CD4-positive, alpha-beta T cell (primary cell): ENCODE measurements around the gene CD300LB. TPM values are rescaled to one million over a fixed set of nuclear protein-coding genes. Genes with fewer than 3 reads are reported as not detected.

Experiments
- ATAC-seq: fragments of 200-7000 bp; cut with Tn5 transposase; one replicate; pipeline ENCODE4 v1.10.0; 2022; ENCODE audit warnings: mild to moderate bottlenecking; ENCODE audit not compliant: poor library complexity
- CTCF ChIA-PET: fragments of 350-600 bp; sonication (Branson Sonifier 250); formaldehyde crosslinking; loops from one replicate; lab custom pipeline; 2021; ENCODE audit warnings: antibody characterized with exemption, inconsistent platforms; lab: Charles Lee
- POLR2A ChIA-PET: fragments of 350-600 bp; sonication (Branson Sonifier 250); formaldehyde crosslinking; loops from one replicate; lab custom pipeline; 2021; ENCODE audit warnings: antibody characterized with exemption, inconsistent platforms; lab: Charles Lee
- DNase-seq, 14 experiments: peaks; one replicate each; pipeline ENCODE4 v3.0.0-alpha.2; 2013 to 2020; ENCODE audit warnings: mixed read lengths in 2 of 14
- H3K27ac ChIP-seq, 2 donors: one replicate each; pipeline versions ENCODE4 v1.5.1 to v1.7.0; 2013; ENCODE audit warnings: low read length in 2 of 2, low read depth in 1 of 2, mild to moderate bottlenecking in 1 of 2
- H3K27me3 ChIP-seq, 2 experiments: 1 replicate in 1 of 2; 2 replicates in 1 of 2; pipeline versions ENCODE4 v1.6.1 to v1.7.0; 2013; ENCODE audit warnings: low read length in 2 of 2, control low read depth in 1 of 2, mild to moderate bottlenecking in 1 of 2, moderate library complexity in 1 of 2; ENCODE audit not compliant: insufficient read depth in 2 of 2, control insufficient read depth in 1 of 2
- H3K36me3 ChIP-seq: one replicate; pipeline ENCODE4 v1.6.1; 2013; ENCODE audit warnings: low read length, control low read depth; ENCODE audit not compliant: insufficient read depth
- H3K4me1 ChIP-seq: one replicate; pipeline ENCODE4 v1.6.1; 2013; ENCODE audit warnings: low read length, control low read depth; ENCODE audit not compliant: insufficient read depth
- H3K4me3 ChIP-seq: one replicate; pipeline ENCODE4 v1.5.1; 2013; ENCODE audit warnings: mild to moderate bottlenecking, low read length, moderate library complexity
- H3K9me3 ChIP-seq, 2 experiments: 1 replicate in 1 of 2; 2 replicates in 1 of 2; pipeline versions ENCODE4 v1.6.1 to v1.7.0; 2013; ENCODE audit warnings: low read length in 2 of 2, mild to moderate bottlenecking in 2 of 2, control low read depth in 1 of 2, moderate library complexity in 1 of 2; ENCODE audit not compliant: control insufficient read depth in 1 of 2, insufficient read depth in 1 of 2
- H3K27ac Mint-ChIP-seq: one replicate; pipeline ENCODE4 v1.8.0; 2020; ENCODE audit warnings: mixed read lengths
- H3K27me3 Mint-ChIP-seq: one replicate; pipeline ENCODE4 v1.8.0; 2021; ENCODE audit warnings: mixed read lengths
- H3K36me3 Mint-ChIP-seq: one replicate; pipeline ENCODE4 v1.8.0; 2021; ENCODE audit warnings: low read depth, mixed read lengths
- H3K4me1 Mint-ChIP-seq: one replicate; pipeline ENCODE4 v1.8.0; 2021; ENCODE audit warnings: low read depth, mixed read lengths
- H3K4me3 Mint-ChIP-seq: one replicate; pipeline ENCODE4 v1.8.0; 2020; ENCODE audit warnings: mild to moderate bottlenecking, mixed read lengths
- H3K9me3 Mint-ChIP-seq: one replicate; pipeline ENCODE4 v1.8.0; 2020; ENCODE audit warnings: mixed read lengths
- CTCF ChIP-seq: fragments of 200-600 bp; IDR thresholded peaks from one replicate; pipeline ENCODE4 v1.8.0; 2022; ENCODE audit warnings: antibody characterized with exemption, mild to moderate bottlenecking
- intact Hi-C, 2 experiments: fragments of 100-400 bp; cut with DNase I in 1 of 2; cut with micrococcal nuclease in 1 of 2; formaldehyde crosslinking; loops; one replicate each; pipeline versions ENCODE4 v1.15.1 to v1.9.0; 2023 to 2025; cut with DNase I, micrococcal nuclease
- total RNA-seq, 174 experiments: library from RNA in 2 of 174; stranded (reverse) in 2 of 174; gene quantifications; one replicate each; pipeline ENCODE4 v1.2.3 and lab custom pipeline; 2021 to 2026

The CD300LB gene
- total RNA-seq, 2 experiments from 2014 or later: 0.36 to 0.56 TPM

GRCh38 chr17:74542727-74543383 is 11.6 kb upstream of the CD300LB start:
- Mint-ChIP-seq H3K4me3 (no peak overlapping the region), H3K27me3 (no peaks in the 10 kb centered on the region), H3K9me3 (no peaks in the 10 kb centered on the region), H3K36me3 (no peaks in the 10 kb centered on the region), H3K4me1 (peaks cover under 1% of the 10 kb centered on the region), H3K27ac (no peak overlapping the region)
- no peak for ATAC-seq
- DNase-seq: no peak
- Histone ChIP-seq H3K27me3 (no peaks in the 10 kb centered on the region), H3K27ac (no peak overlapping the region), H3K4me3 (no peak overlapping the region), H3K9me3 (no peaks in the 10 kb centered on the region), H3K4me1 (no peaks in the 10 kb centered on the region), H3K36me3 (no peaks in the 10 kb centered on the region)
- TF ChIP-seq CTCF: no peak
- ChIA-PET CTCF (no interaction called here), POLR2A (no interaction called here)
- intact Hi-C loops: no loop called here

- POLR2A ChIA-PET: no interaction called here
- no peaks in the 10 kb centered on the region for H3K27me3 ChIP-seq
- intact Hi-C loops: no loop called here
- H3K27me3 Mint-ChIP-seq: no peaks in the 10 kb centered on the region
- TF ChIP-seq CTCF: no peak
- H3K36me3 ChIP-seq: no peaks in the 10 kb centered on the region
- no peak overlapping the region for H3K27ac Mint-ChIP-seq
- no peaks in the 10 kb centered on the region for H3K36me3 Mint-ChIP-seq
- no peak overlapping the region for H3K4me3 ChIP-seq
- H3K9me3 ChIP-seq: no peaks in the 10 kb centered on the region
- H3K9me3 Mint-ChIP-seq: no peaks in the 10 kb centered on the region
- no peak overlapping the region for H3K27ac ChIP-seq
- H3K4me3 Mint-ChIP-seq: no peak overlapping the region
- DNase-seq (no peak), ATAC-seq (no peak)
- H3K4me1 ChIP-seq: no peaks in the 10 kb centered on the region
- no peaks in the 10 kb centered on the region for H3K4me1 Mint-ChIP-seq
- CTCF ChIA-PET: no interaction called here
Observed at GRCh38 chr17:74542166-74542565, 10.9 kb upstream of the CD300LB start.

GRCh38 chr17:74541176-74542111 is 10.2 kb upstream of the CD300LB start:
- Mint-ChIP-seq H3K4me3 (no peak overlapping the region), H3K9me3 (no peaks in the 10 kb centered on the region)
- no peaks in the 10 kb centered on the region for H3K36me3 ChIP-seq

More at GRCh38 chr17:74541176-74542111, 10.2 kb upstream of the CD300LB start:
- Histone ChIP-seq H3K27me3 (no peaks in the 10 kb centered on the region), H3K9me3 (no peaks in the 10 kb centered on the region), H3K4me1 (no peaks in the 10 kb centered on the region), H3K4me3 (no peak overlapping the region), H3K27ac (no peak overlapping the region)
- no peaks in the 10 kb centered on the region for H3K36me3 Mint-ChIP-seq
- no peak for DNase-seq
- H3K4me1 Mint-ChIP-seq: no peaks in the 10 kb centered on the region
- intact Hi-C loops: no loop called here
- no peaks in the 10 kb centered on the region for H3K27me3 Mint-ChIP-seq
- no peak for ATAC-seq
- H3K27ac Mint-ChIP-seq: no peak overlapping the region
- CTCF ChIA-PET: no interaction called here
- POLR2A ChIA-PET: no interaction called here
- no peak for TF ChIP-seq CTCF
